Gastroesophageal sphincter (tissue), 4 donors: ENCODE results near the gene PDK4. TPM values are rescaled to one million over a fixed set of nuclear protein-coding genes. Genes with fewer than 3 reads are reported as not detected.

Experiments
- ATAC-seq: fragments of 150-250 bp; one replicate; pipeline ENCODE4 v1.9.1; 2016; ENCODE audit warnings: mild to moderate bottlenecking, moderate library complexity
- H3K27ac ChIP-seq, 4 donors: fragments of 200-600 bp; sonication (generic) in 3 of 4; 1 replicate in 3 of 4; 2 replicates in 1 of 4; pipeline ENCODE4 v1.5.1; 2016 to 2019
- H3K27me3 ChIP-seq: fragments of 200-600 bp; sonication (generic); one replicate; pipeline ENCODE4 v1.5.1; 2019
- H3K36me3 ChIP-seq, 2 donors: fragments of 200-600 bp; sonication (generic); one replicate each; pipeline ENCODE4 v1.5.1; 2019; ENCODE audit warnings: control low read depth in 1 of 2
- H3K4me1 ChIP-seq, 3 donors: fragments of 200-600 bp; sonication (generic); 1 replicate in 2 of 3; 2 replicates in 1 of 3; pipeline ENCODE4 v1.5.1; 2016 to 2019; ENCODE audit warnings: control low read depth in 2 of 3
- H3K4me3 ChIP-seq, 2 donors: fragments of 200-600 bp; sonication (generic); one replicate each; pipeline ENCODE4 v1.5.1; 2019; ENCODE audit warnings: mild to moderate bottlenecking in 1 of 2, moderate library complexity in 1 of 2
- H3K9me3 ChIP-seq, 3 donors: fragments of 200-600 bp; sonication (generic); one replicate each; pipeline ENCODE4 v1.5.1; 2017 to 2019; ENCODE audit warnings: control low read depth in 2 of 3
- EP300 ChIP-seq: sonication (generic); formaldehyde crosslinking; IDR thresholded peaks from one replicate; pipeline ENCODE4 v1.6.1; 2017; ENCODE audit warnings: antibody characterized with exemption, mild to moderate bottlenecking
- POLR2A ChIP-seq, 2 donors: fragments of 450-650 bp; IDR thresholded peaks; one replicate each; pipeline ENCODE4 v1.6.1; 2017; ENCODE audit warnings: antibody characterized with exemption in 2 of 2, mild to moderate bottlenecking in 2 of 2, moderate library complexity in 1 of 2
- POLR2AphosphoS5 ChIP-seq: sonication (generic); formaldehyde crosslinking; IDR thresholded peaks from one replicate; pipeline ENCODE4 v1.6.1; 2017; ENCODE audit warnings: antibody characterized with exemption
- WGBS, 2 donors: methylation state at CpG; one replicate each; pipeline ENCODE4 v1.1.5; 2018; ENCODE audit warnings: low coverage in 1 of 2; 5-methylcytosine and 5-hydroxymethylcytosine counted together
- total RNA-seq, 4 donors: library from RNA; depleted of rRNA; stranded (reverse); fragments of >200 nt; gene quantifications; one replicate each; pipeline ENCODE4 v1.1.0, GENCODE V29; 2016
- TF ChIP-seq, protein P1 (sequence below), 4 experiments: fragments of 200-600 bp in 2 of 4; fragments of 450-650 bp in 2 of 4; sonication (generic) in 1 of 4; IDR thresholded peaks; one replicate each; pipeline ENCODE4 v1.5.1; 2017 to 2019; ENCODE audit warnings: antibody characterized with exemption in 4 of 4, mild to moderate bottlenecking in 2 of 4, moderate library complexity in 2 of 4

The PDK4 gene
- total RNA-seq, 4 donors from 2014 or later = 208 to 842 (median 506) TPM

DNA sequence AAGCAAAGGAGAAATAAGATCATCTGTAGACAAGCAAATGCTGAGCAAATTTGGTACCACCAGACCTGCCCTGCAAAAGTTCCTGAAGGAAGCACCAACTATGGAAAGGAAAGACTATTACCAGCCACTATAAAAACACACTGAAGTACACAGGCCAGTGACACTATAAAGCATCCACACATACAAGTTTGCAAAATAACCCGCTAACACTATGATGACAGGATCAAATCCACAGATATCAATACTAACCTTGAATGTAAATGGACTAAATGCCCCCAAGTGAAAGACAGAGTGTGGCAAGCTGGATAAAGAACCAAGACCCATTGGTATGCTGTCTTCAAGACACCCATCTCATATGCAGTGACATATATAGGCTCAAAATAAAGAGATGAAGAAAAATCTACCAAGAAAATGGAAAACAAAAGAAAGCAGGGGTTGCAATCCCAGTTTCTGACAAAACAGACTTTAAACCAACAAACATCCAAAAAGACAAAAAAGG lies 18.2 kb upstream of the PDK4 start:
- WGBS, 2 donors = 100% methylated on average over 1 of the region's 1 CpG
- Histone ChIP-seq H3K9me3 (no peaks in the 10 kb centered on the region), H3K27ac (no peak overlapping the region), H3K4me1 (peaks cover 9 to 18% (median 10%) of the 10 kb centered on the region in 3 donors), H3K27me3 (no peaks in the 10 kb centered on the region), H3K36me3 (no peaks in the 10 kb centered on the region), H3K4me3 (no peak overlapping the region)
- no peak for ATAC-seq
- TF ChIP-seq, protein P1, sequence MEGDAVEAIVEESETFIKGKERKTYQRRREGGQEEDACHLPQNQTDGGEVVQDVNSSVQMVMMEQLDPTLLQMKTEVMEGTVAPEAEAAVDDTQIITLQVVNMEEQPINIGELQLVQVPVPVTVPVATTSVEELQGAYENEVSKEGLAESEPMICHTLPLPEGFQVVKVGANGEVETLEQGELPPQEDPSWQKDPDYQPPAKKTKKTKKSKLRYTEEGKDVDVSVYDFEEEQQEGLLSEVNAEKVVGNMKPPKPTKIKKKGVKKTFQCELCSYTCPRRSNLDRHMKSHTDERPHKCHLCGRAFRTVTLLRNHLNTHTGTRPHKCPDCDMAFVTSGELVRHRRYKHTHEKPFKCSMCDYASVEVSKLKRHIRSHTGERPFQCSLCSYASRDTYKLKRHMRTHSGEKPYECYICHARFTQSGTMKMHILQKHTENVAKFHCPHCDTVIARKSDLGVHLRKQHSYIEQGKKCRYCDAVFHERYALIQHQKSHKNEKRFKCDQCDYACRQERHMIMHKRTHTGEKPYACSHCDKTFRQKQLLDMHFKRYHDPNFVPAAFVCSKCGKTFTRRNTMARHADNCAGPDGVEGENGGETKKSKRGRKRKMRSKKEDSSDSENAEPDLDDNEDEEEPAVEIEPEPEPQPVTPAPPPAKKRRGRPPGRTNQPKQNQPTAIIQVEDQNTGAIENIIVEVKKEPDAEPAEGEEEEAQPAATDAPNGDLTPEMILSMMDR (IDR thresholded peaks at IDR 0.05) = no peak
- no peak for TF ChIP-seq POLR2AphosphoS5
- TF ChIP-seq POLR2A (IDR thresholded peaks at IDR 0.05) = no peak
- no peak for TF ChIP-seq EP300

DNA sequence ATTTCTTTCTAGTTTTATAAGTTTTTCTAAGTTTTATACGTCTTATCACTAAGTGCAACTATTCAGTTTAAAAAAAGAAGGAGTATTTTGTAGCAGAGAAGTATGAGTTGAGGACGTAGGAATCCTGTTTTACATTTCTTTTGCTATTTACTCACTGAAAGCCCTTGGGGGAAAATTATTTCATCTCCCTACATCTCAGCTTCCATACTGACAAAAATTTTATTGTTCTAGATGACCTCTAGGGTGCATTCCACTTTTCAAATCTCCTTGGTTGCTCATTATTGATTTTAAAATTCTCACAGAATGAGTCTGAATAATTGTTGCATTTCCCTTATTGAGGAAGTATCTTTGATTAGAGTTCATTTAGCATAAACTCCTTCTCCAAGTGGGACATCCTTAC lies 14.9 kb upstream of the PDK4 start:
- no peaks in the 10 kb centered on the region for H3K27me3 ChIP-seq
- 74 to 79% methylated on average over 2 of the region's 2 CpGs for WGBS, 2 donors
- TF ChIP-seq POLR2AphosphoS5 (no peak), POLR2A (IDR thresholded peaks at IDR 0.05) (no peak), EP300 (no peak)
- TF ChIP-seq, protein P1 (IDR thresholded peaks at IDR 0.05) = no peak
- H3K4me3 ChIP-seq = no peak overlapping the region
- peak overlapping the region in 1 of 4 donors; percentile 35 for H3K27ac ChIP-seq
- ATAC-seq = no peak
- H3K36me3 ChIP-seq = no peaks in the 10 kb centered on the region
- no peaks in the 10 kb centered on the region for H3K9me3 ChIP-seq
- H3K4me1 ChIP-seq = peaks cover 27 to 46% (median 28%) of the 10 kb centered on the region in 3 donors

DNA sequence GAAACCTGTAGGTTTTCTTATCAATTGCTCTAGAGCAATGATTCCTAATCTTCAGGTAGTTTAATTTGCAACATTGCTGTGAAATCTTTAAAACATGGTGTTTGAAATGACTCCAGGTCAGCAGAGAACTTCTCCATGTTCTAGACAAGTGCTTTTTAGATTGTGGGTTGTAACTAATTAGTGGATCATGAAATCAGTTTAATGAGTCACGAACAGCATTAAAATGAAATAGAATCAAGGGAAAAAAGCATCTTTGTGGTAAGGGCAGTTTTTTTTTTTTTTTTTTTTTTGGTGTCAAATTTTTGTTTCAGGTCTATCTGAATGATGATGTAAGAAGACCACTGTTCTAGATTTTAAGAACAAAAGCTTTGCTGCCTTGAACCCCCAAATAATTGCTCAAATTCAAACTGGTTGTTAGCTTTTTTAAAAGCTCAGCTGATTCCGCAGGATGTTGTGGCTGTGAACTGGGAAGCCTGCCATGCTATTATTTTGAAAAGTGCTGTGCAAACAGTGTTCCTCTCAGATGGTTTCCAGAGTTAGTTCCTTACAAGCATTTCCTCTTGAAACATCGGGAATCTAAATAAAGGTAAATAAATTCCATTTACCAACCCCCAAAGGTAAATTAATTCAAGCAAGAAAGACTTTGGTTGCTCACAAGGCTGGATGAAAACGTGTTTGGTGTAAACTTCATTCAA lies 13.1 kb upstream of the PDK4 start:
- no peaks in the 10 kb centered on the region for H3K36me3 ChIP-seq
- H3K4me3 ChIP-seq = peak overlapping the region; percentile 21 to 22
- peaks cover 27 to 51% (median 28%) of the 10 kb centered on the region in 3 donors for H3K4me1 ChIP-seq
- no peaks in the 10 kb centered on the region for H3K9me3 ChIP-seq
- TF ChIP-seq POLR2AphosphoS5 = peak; percentile 40
- TF ChIP-seq, protein P1 (IDR thresholded peaks at IDR 0.05) = no peak
- WGBS, 2 donors = 7 to 8% methylated on average over 4 of the region's 4 CpGs
- H3K27me3 ChIP-seq = no peaks in the 10 kb centered on the region
- H3K27ac ChIP-seq = peak overlapping the region; percentile 92 to 97 (median 94)
- no peak for ATAC-seq

- Histone ChIP-seq H3K36me3 (no peaks in the 10 kb centered on the region), H3K4me1 (peaks cover 27 to 56% (median 28%) of the 10 kb centered on the region in 3 donors), H3K27ac (peak overlapping the region; percentile 92 to 97 (median 94)), H3K9me3 (no peaks in the 10 kb centered on the region), H3K4me3 (peak overlapping the region; percentile 6 to 22), H3K27me3 (no peaks in the 10 kb centered on the region)
- peak; percentile 97 for ATAC-seq
- TF ChIP-seq POLR2AphosphoS5 = peak; percentile 99
- peak; percentile 64 for TF ChIP-seq EP300
- TF ChIP-seq POLR2A (IDR thresholded peaks at IDR 0.05) = peak in 1 of 2 donors; percentile 30
- TF ChIP-seq, protein P1 (IDR thresholded peaks at IDR 0.05) = peak in 1 of 4 experiments; percentile 18
- WGBS, 2 donors = 0 to 3% methylated on average over 10 of the region's 10 CpGs
Observed at GRCh38 chr7:95608359-95609173, 12.2 kb upstream of the PDK4 start.
